Measurements from ENCODE around the gene MYPN.

- TF ChIP-seq POLR2A (IDR thresholded peaks at IDR 0.05) = no peak
- TF ChIP-seq, protein P1, sequence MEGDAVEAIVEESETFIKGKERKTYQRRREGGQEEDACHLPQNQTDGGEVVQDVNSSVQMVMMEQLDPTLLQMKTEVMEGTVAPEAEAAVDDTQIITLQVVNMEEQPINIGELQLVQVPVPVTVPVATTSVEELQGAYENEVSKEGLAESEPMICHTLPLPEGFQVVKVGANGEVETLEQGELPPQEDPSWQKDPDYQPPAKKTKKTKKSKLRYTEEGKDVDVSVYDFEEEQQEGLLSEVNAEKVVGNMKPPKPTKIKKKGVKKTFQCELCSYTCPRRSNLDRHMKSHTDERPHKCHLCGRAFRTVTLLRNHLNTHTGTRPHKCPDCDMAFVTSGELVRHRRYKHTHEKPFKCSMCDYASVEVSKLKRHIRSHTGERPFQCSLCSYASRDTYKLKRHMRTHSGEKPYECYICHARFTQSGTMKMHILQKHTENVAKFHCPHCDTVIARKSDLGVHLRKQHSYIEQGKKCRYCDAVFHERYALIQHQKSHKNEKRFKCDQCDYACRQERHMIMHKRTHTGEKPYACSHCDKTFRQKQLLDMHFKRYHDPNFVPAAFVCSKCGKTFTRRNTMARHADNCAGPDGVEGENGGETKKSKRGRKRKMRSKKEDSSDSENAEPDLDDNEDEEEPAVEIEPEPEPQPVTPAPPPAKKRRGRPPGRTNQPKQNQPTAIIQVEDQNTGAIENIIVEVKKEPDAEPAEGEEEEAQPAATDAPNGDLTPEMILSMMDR (IDR thresholded peaks at IDR 0.05) = no peak
- no peak for TF ChIP-seq POLR2AphosphoS5 (IDR thresholded peaks at IDR 0.05)
These were observed 33.5 kb downstream of the MYPN start for GRCh38 chr10:68142761-68143160.
